Neural progenitor cell (in vitro differentiated cells): Measurements from ENCODE around the gene PTRH1. TPM values are rescaled to one million over a fixed set of nuclear protein-coding genes. Genes with fewer than 3 reads are reported as not detected.

Source experiments
- DNase-seq: peaks from one replicate; pipeline ENCODE4 v3.0.0-alpha.2; 2016; ENCODE audit warnings: low spot score
- H2AFZ ChIP-seq: fragments of 200-600 bp; sonication (generic); replicated peaks from 2 replicates; pipeline ENCODE4 v1.6.1; 2016; ENCODE audit warnings: antibody characterized with exemption
- H3F3A ChIP-seq: fragments of 200-600 bp; sonication (generic); 2 replicates; pipeline ENCODE4 v1.6.1; 2016; ENCODE audit warnings: antibody characterized with exemption, low read depth
- H3K27ac ChIP-seq: fragments of 200-600 bp; sonication (generic); 2 replicates; pipeline ENCODE4 v1.5.1; 2016; ENCODE audit warnings: mild to moderate bottlenecking
- H3K27me3 ChIP-seq: fragments of 200-600 bp; sonication (generic); 2 replicates; pipeline ENCODE4 v1.6.1; 2016; ENCODE audit warnings: mild to moderate bottlenecking, moderate library complexity
- H3K36me3 ChIP-seq: fragments of 200-600 bp; sonication (generic); 2 replicates; pipeline ENCODE4 v1.5.1; 2016
- H3K4me1 ChIP-seq: fragments of 200-600 bp; sonication (generic); 2 replicates; pipeline ENCODE4 v1.6.1; 2016; ENCODE audit warnings: mixed run types
- H3K4me2 ChIP-seq: fragments of 200-600 bp; sonication (generic); 2 replicates; pipeline ENCODE4 v1.6.1; 2016
- H3K4me3 ChIP-seq: fragments of 200-600 bp; sonication (generic); 2 replicates; pipeline ENCODE4 v1.5.1; 2016
- H3K79me2 ChIP-seq: fragments of 200-600 bp; sonication (generic); 2 replicates; pipeline ENCODE4 v1.6.1; 2016; ENCODE audit warnings: low read depth
- H3K9ac ChIP-seq: fragments of 200-600 bp; sonication (generic); 2 replicates; pipeline ENCODE4 v1.6.1; 2016
- H3K9me3 ChIP-seq: fragments of 200-600 bp; sonication (generic); 2 replicates; pipeline ENCODE4 v1.5.1; 2016; ENCODE audit warnings: low read depth
- H4K20me1 ChIP-seq: fragments of 200-600 bp; sonication (generic); 2 replicates; pipeline ENCODE4 v1.6.1; 2016; ENCODE audit warnings: low read depth
- H3K27ac Mint-ChIP-seq: 3 replicates; pipeline ENCODE4 v1.8.0; 2021; ENCODE audit warnings: mixed read lengths
- H3K27me3 Mint-ChIP-seq: 2 replicates; pipeline ENCODE4 v1.8.0; 2022; ENCODE audit warnings: low read depth, mild to moderate bottlenecking, inconsistent platforms, moderate library complexity, mixed read lengths; ENCODE audit not compliant: insufficient read depth
- H3K36me3 Mint-ChIP-seq: 3 replicates; pipeline ENCODE4 v1.8.0; 2021; ENCODE audit warnings: mixed read lengths
- H3K4me1 Mint-ChIP-seq: 3 replicates; pipeline ENCODE4 v1.8.0; 2021; ENCODE audit warnings: mixed read lengths
- H3K4me3 Mint-ChIP-seq: 3 replicates; pipeline ENCODE4 v1.8.0; 2021; ENCODE audit warnings: mild to moderate bottlenecking, moderate library complexity, mixed read lengths
- H3K9me3 Mint-ChIP-seq: 3 replicates; pipeline ENCODE4 v1.8.0; 2020; ENCODE audit warnings: mixed read lengths
- CTCF ChIP-seq: fragments of 200-600 bp; sonication (generic); IDR thresholded peaks from 2 replicates; pipeline ENCODE4 v1.5.1; 2017; ENCODE audit warnings: antibody characterized with exemption, mild to moderate bottlenecking
- EZH2 ChIP-seq: fragments of 200-600 bp; sonication (generic); IDR thresholded peaks from 2 replicates; pipeline ENCODE4 v1.6.1; 2017; ENCODE audit warnings: antibody characterized with exemption, mild to moderate bottlenecking, moderate library complexity
- EZH2phosphoT487 ChIP-seq: fragments of 200-600 bp; sonication (generic); IDR thresholded peaks from 2 replicates; pipeline ENCODE4 v1.6.1; 2017; ENCODE audit warnings: antibody characterized with exemption
- total RNA-seq: library from RNA; depleted of rRNA; stranded (reverse); fragments of >200 nt; gene quantifications from 2 replicates; pipeline ENCODE4 v1.2.3, GENCODE V29; 2015; ENCODE audit warnings: low replicate concordance

The PTRH1 gene
- total RNA-seq: 1.3 and 5.4 TPM in 2 replicates

GRCh38 chr9:127715470-127716337, at the start of gene PTRH1, which contains the start of gene TTC16:
Gene PTRH1, minus strand, starts transcription at chr9:127715663. Its CDS starts 24 bp downstream, at chr9:127715639.
Gene TTC16, plus strand, starts transcription at chr9:127716079. Its CDS starts 67 bp downstream, at chr9:127716146.
- Mint-ChIP-seq H3K4me1 (peaks cover 19% of the 10 kb centered on the region), H3K36me3 (no peaks in the 10 kb centered on the region), H3K9me3 (no peaks in the 10 kb centered on the region), H3K27ac (peak within 1 kb of the TSS; percentile 59), H3K27me3 (peaks cover 10% of the 10 kb centered on the region), H3K4me3 (peak within 1 kb of the TSS; percentile 99)
- H3K79me2 ChIP-seq: no peaks in the 10 kb centered on the region
- TF ChIP-seq EZH2: no peak
- no peak for TF ChIP-seq CTCF
- TF ChIP-seq EZH2phosphoT487: no peak
- H3K4me2 ChIP-seq: peak within 1 kb of the TSS; percentile 97
- H3K4me3 ChIP-seq: peak within 1 kb of the TSS; percentile 64
- no peaks in the 10 kb centered on the region for H3K36me3 ChIP-seq
- H2AFZ ChIP-seq: peak within 1 kb of the TSS; percentile 97
- H3K9ac ChIP-seq: no peak within 1 kb of the TSS
- peaks cover 9% of the 10 kb centered on the region for H3K4me1 ChIP-seq
- H3K9me3 ChIP-seq: no peaks in the 10 kb centered on the region
- DNase-seq: peak; percentile 99
- no peaks in the 10 kb centered on the region for H4K20me1 ChIP-seq
- H3K27me3 ChIP-seq: peaks cover 15% of the 10 kb centered on the region
- no peak within 1 kb of the TSS for H3K27ac ChIP-seq
- H3F3A ChIP-seq: no peaks in the 10 kb centered on the region

GRCh38 chr9:127763918-127764384, 48.5 kb upstream of the PTRH1 start:
- Histone ChIP-seq H4K20me1 (no peaks in the 10 kb centered on the region), H3F3A (no peaks in the 10 kb centered on the region), H3K27me3 (no peaks in the 10 kb centered on the region), H3K79me2 (no peaks in the 10 kb centered on the region), H3K9ac (no peak overlapping the region), H3K4me2 (no peak overlapping the region), H3K9me3 (no peaks in the 10 kb centered on the region), H3K4me1 (peaks cover 10% of the 10 kb centered on the region), H3K27ac (no peak overlapping the region), H3K36me3 (no peaks in the 10 kb centered on the region), H2AFZ (peak overlapping the region; percentile 57), H3K4me3 (no peak overlapping the region)
- H3K27me3 Mint-ChIP-seq: peaks cover 20% of the 10 kb centered on the region
- H3K4me1 Mint-ChIP-seq: peaks cover 42% of the 10 kb centered on the region
- TF ChIP-seq CTCF: peak; percentile 60
- no peak for TF ChIP-seq EZH2
- no peak for TF ChIP-seq EZH2phosphoT487
- H3K4me3 Mint-ChIP-seq: no peak overlapping the region
- H3K36me3 Mint-ChIP-seq: no peaks in the 10 kb centered on the region
- peak overlapping the region; percentile 88 for H3K27ac Mint-ChIP-seq
- no peaks in the 10 kb centered on the region for H3K9me3 Mint-ChIP-seq
- DNase-seq: peak; percentile 77

GRCh38 chr9:127762111-127762676, 46.7 kb upstream of the PTRH1 start:
- no peaks in the 10 kb centered on the region for H3K9me3 Mint-ChIP-seq
- DNase-seq: no peak
- H3K27ac Mint-ChIP-seq: no peak overlapping the region
- Histone ChIP-seq H4K20me1 (no peaks in the 10 kb centered on the region), H3F3A (no peaks in the 10 kb centered on the region), H3K4me3 (no peak overlapping the region), H2AFZ (peak overlapping the region; percentile 50), H3K79me2 (no peaks in the 10 kb centered on the region), H3K4me2 (no peak overlapping the region), H3K9ac (no peak overlapping the region), H3K9me3 (no peaks in the 10 kb centered on the region), H3K27me3 (no peaks in the 10 kb centered on the region), H3K36me3 (no peaks in the 10 kb centered on the region), H3K4me1 (peaks cover 10% of the 10 kb centered on the region), H3K27ac (no peak overlapping the region)
- H3K27me3 Mint-ChIP-seq: peaks cover 21% of the 10 kb centered on the region
- TF ChIP-seq CTCF (no peak), EZH2 (no peak), EZH2phosphoT487 (no peak)
- peaks cover 30% of the 10 kb centered on the region for H3K4me1 Mint-ChIP-seq
- peak overlapping the region; percentile 62 for H3K4me3 Mint-ChIP-seq
- H3K36me3 Mint-ChIP-seq: no peaks in the 10 kb centered on the region
